HG02938 (cell line): ENCODE data around the gene TMEM63A.
"Not testable (repeated sequence)": the region's sequence is repeated elsewhere in the genome, so short reads cannot be mapped to it uniquely, and the experiment has no call there.

Experiments
- ATAC-seq: cut with Tn5 transposase; IDR thresholded peaks from one replicate; pipeline ENCODE4 v1.9.1; 2021; ENCODE audit warnings: mild to moderate bottlenecking, moderate library complexity; ENCODE audit not compliant: unreplicated experiment

The TMEM63A gene

GRCh38 chr1:225806736-225807135, 75.4 kb downstream of the TMEM63A start:
- ATAC-seq = not testable (repeated sequence)

DNA sequence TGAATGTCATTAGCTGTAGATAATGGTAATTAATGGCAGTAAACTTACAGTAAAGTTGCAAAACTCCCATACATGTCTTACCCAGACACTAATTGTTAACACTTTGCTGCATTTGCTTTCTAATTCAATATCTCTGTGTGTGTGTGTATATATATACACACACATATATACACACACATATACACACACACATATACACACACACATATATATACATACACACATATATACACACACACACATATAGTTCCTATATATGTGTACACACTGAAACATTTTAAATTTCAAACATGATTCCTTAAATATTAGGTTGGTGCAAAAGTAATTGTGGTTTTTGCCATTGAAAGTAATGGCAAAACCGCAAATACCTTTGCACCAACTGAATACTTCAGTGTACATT, 75.9 kb downstream of the TMEM63A start:
- no peak for ATAC-seq

DNA sequence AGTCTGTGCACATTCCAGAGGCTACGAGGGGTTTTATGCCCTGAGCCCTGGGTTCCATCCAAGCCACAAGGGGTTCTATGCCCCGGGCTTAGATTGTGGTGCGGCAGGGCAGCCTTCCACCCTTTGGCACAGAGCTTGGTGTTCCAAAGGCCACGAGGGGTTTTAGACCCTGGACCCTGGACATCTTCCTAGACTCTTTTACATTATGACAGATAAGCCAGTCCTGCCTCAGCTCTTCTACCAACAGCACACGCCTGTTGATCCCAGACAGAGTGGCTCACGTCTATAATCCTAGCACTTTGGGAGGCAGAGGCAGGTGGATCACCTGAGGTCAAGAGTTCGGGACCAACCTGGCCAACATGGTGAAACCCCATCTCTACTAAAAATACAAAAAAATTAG, 81.0 kb downstream of the TMEM63A start:
- not testable (repeated sequence) for ATAC-seq

DNA sequence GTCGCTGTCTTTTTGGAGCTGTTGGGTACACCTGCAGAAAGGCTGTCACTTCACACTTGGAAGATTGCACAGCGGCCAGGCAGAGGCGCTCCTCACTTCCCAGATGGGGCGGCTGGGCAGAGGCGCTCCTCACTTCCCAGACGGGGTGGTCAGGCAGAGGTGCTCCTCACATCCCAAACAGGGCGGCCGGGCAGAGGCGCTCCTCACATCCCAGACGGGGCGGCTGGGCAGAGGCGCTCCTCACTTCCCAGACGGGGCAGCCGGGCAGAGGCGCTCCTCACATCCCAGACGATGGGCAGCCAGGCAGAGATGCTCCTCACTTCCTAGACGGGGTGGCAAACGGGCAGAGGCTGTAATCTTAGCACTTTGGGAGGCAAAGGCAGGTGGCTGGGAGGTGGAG, 86.1 kb downstream of the TMEM63A start:
- ATAC-seq = not testable (repeated sequence)
